OCI-LY3 (cell line): ENCODE results near the gene COL4A4.
A peak's percentile ranks its signal among the peaks of the same experiment; 100 is the strongest.

ENCODE experiments used
- H2AFZ ChIP-seq: fragments of 200-600, 300-600 bp; shearing (Covaris generic); 2 replicates; pipeline ENCODE4 v1.6.0; 2014; ENCODE audit warnings: antibody characterized with exemption, low read depth, low read length
- H3K27ac ChIP-seq: fragments of 200-600, 300-600 bp; sonication (generic); 2 replicates; pipeline ENCODE4 v1.5.1; 2014; ENCODE audit warnings: mild to moderate bottlenecking, low read length, moderate library complexity, mixed read lengths
- H3K27me3 ChIP-seq: fragments of 200-600, 300-600 bp; sonication (generic); 2 replicates; pipeline ENCODE4 v1.6.1; 2014; ENCODE audit warnings: low read depth, low read length, mixed read lengths
- H3K36me3 ChIP-seq: fragments of 200-600, 300-600 bp; sonication (generic); replicated peaks from 2 replicates; pipeline ENCODE3; 2014; ENCODE audit warnings: low read depth, low read length, mixed read lengths
- H3K4me1 ChIP-seq: fragments of 300-600, 200-600 bp; sonication (generic); 2 replicates; pipeline ENCODE4 v1.6.1; 2014; ENCODE audit warnings: low read length, mixed read lengths
- H3K4me2 ChIP-seq: fragments of 200-600, 300-600 bp; sonication (generic); 2 replicates; pipeline ENCODE4 v1.6.1; 2014; ENCODE audit warnings: low read length, mixed read lengths
- H3K4me3 ChIP-seq: fragments of 300-600, 200-600 bp; sonication (generic); 2 replicates; pipeline ENCODE4 v1.5.1; 2014; ENCODE audit warnings: antibody characterized with exemption, mild to moderate bottlenecking, low read length, moderate library complexity
- H3K79me2 ChIP-seq: fragments of 300-600, 200-600 bp; shearing (Covaris generic); 2 replicates; pipeline ENCODE4 v1.6.1; 2014; ENCODE audit warnings: mild to moderate bottlenecking, low read length, mixed read lengths
- H3K9ac ChIP-seq: fragments of 300-600, 200-600 bp; shearing (Covaris generic); 2 replicates; pipeline ENCODE4 v1.6.0; 2014; ENCODE audit warnings: mild to moderate bottlenecking, low read length, moderate library complexity
- H3K9me3 ChIP-seq: fragments of 200-600, 300-600 bp; shearing (Covaris generic); 2 replicates; pipeline ENCODE4 v1.6.1; 2014; ENCODE audit warnings: low read length, mixed read lengths; ENCODE audit not compliant: insufficient read depth
- H4K20me1 ChIP-seq: fragments of 200-600, 300-600 bp; sonication (generic); 2 replicates; pipeline ENCODE4 v1.6.1; 2016; ENCODE audit warnings: low read length, mixed read lengths; ENCODE audit not compliant: insufficient read depth
- CTCF ChIP-seq: fragments of 200-600, 300-600 bp; sonication (generic); IDR thresholded peaks from 2 replicates; pipeline ENCODE4 v1.5.1; 2014; ENCODE audit warnings: antibody characterized with exemption, low read length, low read depth
- EZH2phosphoT487 ChIP-seq: fragments of 200-600 bp; shearing (Covaris generic); IDR thresholded peaks from 2 replicates; pipeline ENCODE4 v1.6.1; 2018; ENCODE audit warnings: antibody characterized with exemption, mixed run types, low read depth

Gene COL4A4

DNA sequence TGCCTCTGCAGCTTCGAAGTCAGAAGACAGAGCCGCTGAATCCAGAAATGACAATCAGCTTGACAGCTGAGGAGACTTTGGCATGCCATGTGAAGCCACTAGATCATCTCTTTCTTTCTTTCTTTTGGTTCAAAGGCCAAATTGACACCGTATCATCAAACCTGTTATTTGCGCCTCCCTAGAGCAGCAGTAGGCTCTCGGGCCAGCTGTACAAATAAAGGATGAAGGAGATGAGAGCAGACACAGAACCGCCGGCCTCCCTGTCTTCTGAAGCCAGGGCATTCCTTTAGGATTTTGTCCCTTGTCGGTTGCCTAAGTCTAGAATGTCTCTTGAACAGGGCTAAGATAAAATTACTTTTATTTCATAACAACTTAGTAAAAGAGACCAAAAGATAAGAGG lies 36.8 kb downstream of the COL4A4 start:
- Histone ChIP-seq H3K27ac (no peak overlapping the region), H3K9me3 (no peaks in the 10 kb centered on the region), H3K4me3 (no peak overlapping the region), H2AFZ (no peak overlapping the region), H3K4me1 (no peaks in the 10 kb centered on the region), H3K79me2 (no peaks in the 10 kb centered on the region), H3K27me3 (no peaks in the 10 kb centered on the region), H3K4me2 (no peak overlapping the region), H3K9ac (no peak overlapping the region), H4K20me1 (no peaks in the 10 kb centered on the region), H3K36me3 (no peaks in the 10 kb centered on the region)
- TF ChIP-seq EZH2phosphoT487 = no peak
- no peak for TF ChIP-seq CTCF

DNA sequence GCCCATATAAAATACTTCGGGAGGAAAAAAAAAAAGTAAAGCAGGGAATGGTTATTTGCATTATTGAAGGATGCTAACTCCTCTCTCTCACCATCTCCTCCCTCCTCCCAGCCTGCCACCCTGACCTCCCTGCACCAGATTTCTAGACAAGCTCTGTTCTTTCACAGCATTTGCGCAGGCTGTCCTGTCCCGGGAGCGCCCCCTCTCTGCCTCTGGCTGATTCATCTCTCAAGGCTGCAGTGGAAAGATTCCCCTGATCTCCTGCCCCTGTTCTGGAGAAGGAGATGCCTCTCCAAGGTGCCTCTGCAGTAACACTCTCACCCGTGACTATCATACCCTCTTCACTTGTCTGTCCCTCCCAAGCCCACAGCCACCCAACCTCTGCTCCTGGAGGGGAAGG lies 38.5 kb downstream of the COL4A4 start:
- Histone ChIP-seq H2AFZ (no peak overlapping the region), H3K9me3 (no peaks in the 10 kb centered on the region), H3K4me2 (no peak overlapping the region), H3K36me3 (no peaks in the 10 kb centered on the region), H3K27ac (no peak overlapping the region), H3K9ac (no peak overlapping the region), H3K4me3 (no peak overlapping the region), H3K79me2 (no peaks in the 10 kb centered on the region), H4K20me1 (no peaks in the 10 kb centered on the region), H3K27me3 (no peaks in the 10 kb centered on the region), H3K4me1 (no peaks in the 10 kb centered on the region)
- TF ChIP-seq EZH2phosphoT487 (no peak), CTCF (peak; percentile 35; the same call in 1 of the 2 replicates)

GRCh38 chr2:227124811-227125210 lies 39.2 kb downstream of the COL4A4 start:
- H3K27me3 ChIP-seq = no peaks in the 10 kb centered on the region
- H3K36me3 ChIP-seq = no peaks in the 10 kb centered on the region
- no peak overlapping the region for H3K4me3 ChIP-seq
- H3K4me2 ChIP-seq = no peak overlapping the region
- no peak overlapping the region for H2AFZ ChIP-seq
- H3K4me1 ChIP-seq = no peaks in the 10 kb centered on the region
- H3K9me3 ChIP-seq = no peaks in the 10 kb centered on the region
- TF ChIP-seq CTCF = no peak
- TF ChIP-seq EZH2phosphoT487 = no peak
- no peaks in the 10 kb centered on the region for H3K79me2 ChIP-seq
- H3K9ac ChIP-seq = no peak overlapping the region
- no peak overlapping the region for H3K27ac ChIP-seq
- no peaks in the 10 kb centered on the region for H4K20me1 ChIP-seq

DNA sequence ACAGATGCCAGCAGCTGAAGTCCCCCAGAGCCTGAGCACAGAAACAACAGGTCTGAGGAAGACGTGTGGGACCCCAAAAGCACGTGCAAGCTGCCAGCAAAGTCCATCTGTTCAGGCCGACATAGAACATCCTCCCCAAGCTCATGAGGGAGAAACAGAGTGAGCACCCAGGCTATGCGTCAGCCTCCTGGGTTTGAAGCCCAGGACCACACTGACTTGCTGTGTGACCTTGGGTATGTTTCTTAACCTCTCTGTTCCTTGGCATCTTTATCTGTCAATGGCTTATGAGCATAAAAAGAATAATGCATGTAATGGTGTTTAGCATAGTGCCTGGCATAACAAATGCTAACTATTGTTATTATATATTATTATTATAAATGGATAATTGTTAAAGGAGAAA lies 40.3 kb downstream of the COL4A4 start:
- TF ChIP-seq CTCF (no peak), EZH2phosphoT487 (no peak)
- no peaks in the 10 kb centered on the region for H3K4me1 ChIP-seq
- no peak overlapping the region for H3K4me3 ChIP-seq
- H3K4me2 ChIP-seq = no peak overlapping the region
- H3K27me3 ChIP-seq = no peaks in the 10 kb centered on the region
- no peaks in the 10 kb centered on the region for H3K79me2 ChIP-seq
- no peak overlapping the region for H3K27ac ChIP-seq
- H3K9ac ChIP-seq = no peak overlapping the region
- H3K36me3 ChIP-seq = no peaks in the 10 kb centered on the region
- no peaks in the 10 kb centered on the region for H3K9me3 ChIP-seq
- H4K20me1 ChIP-seq = no peaks in the 10 kb centered on the region
- H2AFZ ChIP-seq = no peak overlapping the region
